SK-N-MC (cell line): ENCODE measurements around the gene TTR.

Source experiments
- EZH2 ChIP-seq: fragments of 200-600 bp; sonication (generic); IDR thresholded peaks from one replicate; pipeline ENCODE4 v1.6.1; 2017; ENCODE audit warnings: antibody characterized with exemption
- FOXP2 ChIP-seq: optimal IDR thresholded peaks from 2 replicates; pipeline ENCODE3; 2011; ENCODE audit warnings: mild to moderate bottlenecking, moderate library complexity; ENCODE audit not compliant: insufficient read depth; ENCODE audit errors: extremely low read length, control extremely low read depth
- POLR2AphosphoS5 ChIP-seq: IDR thresholded peaks from 2 replicates; pipeline ENCODE4 v1.6.1; 2012; ENCODE audit warnings: mild to moderate bottlenecking, low read depth, low read length, borderline replicate concordance

- TF ChIP-seq EZH2: no peak
- TF ChIP-seq POLR2AphosphoS5: no peak
- TF ChIP-seq FOXP2: no peak
Observed at GRCh38 chr18:31592506-31593157, 955 bp downstream of the TTR start.
